Measurements from ENCODE around the gene MEOX1. TPM values are rescaled to one million over a fixed set of nuclear protein-coding genes. Genes with fewer than 3 reads are reported as not detected.

MEOX1 gene
- total and polyA plus RNA-seq, 9 donors, result 0.22 to 7.7 (median 1.2) TPM; not detected in 1

DNA sequence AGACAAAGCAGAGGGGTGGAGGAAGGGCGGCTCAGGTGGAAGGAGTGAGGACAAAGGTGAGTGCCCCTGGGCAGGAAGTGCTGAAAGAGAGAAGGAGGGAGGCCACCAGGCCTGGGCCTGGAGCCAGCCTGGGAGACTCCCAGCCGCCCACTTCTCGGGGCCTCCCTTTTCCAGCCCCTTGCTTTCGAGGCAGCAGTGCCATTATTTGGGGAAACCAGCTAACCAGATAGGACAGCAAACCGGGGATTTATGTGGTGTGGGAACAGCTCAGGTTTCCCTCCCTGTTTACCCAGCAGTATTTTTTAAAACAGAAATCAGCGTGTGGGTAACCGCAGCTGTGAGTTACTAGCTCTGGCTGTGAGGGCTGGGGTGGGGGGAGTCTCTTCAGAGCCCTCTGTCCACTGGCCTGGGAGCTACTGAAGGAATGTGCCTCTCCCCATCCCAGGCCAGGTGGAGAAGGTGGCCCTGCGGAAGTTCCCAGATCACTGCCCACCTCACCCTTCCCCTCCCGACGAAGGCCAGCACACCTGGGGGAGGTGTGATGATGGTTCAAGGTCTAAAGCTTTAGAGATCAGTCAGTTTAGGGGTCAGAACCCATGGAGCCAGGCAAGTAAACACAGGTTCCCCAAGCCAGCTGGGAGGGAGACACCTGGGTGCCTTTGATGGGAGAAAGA, 8.4 kb upstream of the MEOX1 start:
- intact Hi-C loops (cut with DNase I), result no loop called here
- Histone ChIP-seq H3K27me3 (no peaks in the 10 kb centered on the region), H3K4me3 (no peak overlapping the region), H3K4me1 (ENCODE audit: insufficient read depth) (no peaks in the 10 kb centered on the region), H3K36me3 (no peaks in the 10 kb centered on the region), H3K27ac (no peak overlapping the region), H3K9me3 (no peaks in the 10 kb centered on the region)
- DNase-seq, result no peak
- WGBS, 3 donors, result 41 to 59% (median 51%) methylated on average over 10 of the region's 10 CpGs
- no peak for TF ChIP-seq EP300 (IDR thresholded peaks at IDR 0.05)
- no peak for TF ChIP-seq POLR2A (IDR thresholded peaks at IDR 0.05)
- TF ChIP-seq, protein P1, sequence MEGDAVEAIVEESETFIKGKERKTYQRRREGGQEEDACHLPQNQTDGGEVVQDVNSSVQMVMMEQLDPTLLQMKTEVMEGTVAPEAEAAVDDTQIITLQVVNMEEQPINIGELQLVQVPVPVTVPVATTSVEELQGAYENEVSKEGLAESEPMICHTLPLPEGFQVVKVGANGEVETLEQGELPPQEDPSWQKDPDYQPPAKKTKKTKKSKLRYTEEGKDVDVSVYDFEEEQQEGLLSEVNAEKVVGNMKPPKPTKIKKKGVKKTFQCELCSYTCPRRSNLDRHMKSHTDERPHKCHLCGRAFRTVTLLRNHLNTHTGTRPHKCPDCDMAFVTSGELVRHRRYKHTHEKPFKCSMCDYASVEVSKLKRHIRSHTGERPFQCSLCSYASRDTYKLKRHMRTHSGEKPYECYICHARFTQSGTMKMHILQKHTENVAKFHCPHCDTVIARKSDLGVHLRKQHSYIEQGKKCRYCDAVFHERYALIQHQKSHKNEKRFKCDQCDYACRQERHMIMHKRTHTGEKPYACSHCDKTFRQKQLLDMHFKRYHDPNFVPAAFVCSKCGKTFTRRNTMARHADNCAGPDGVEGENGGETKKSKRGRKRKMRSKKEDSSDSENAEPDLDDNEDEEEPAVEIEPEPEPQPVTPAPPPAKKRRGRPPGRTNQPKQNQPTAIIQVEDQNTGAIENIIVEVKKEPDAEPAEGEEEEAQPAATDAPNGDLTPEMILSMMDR (IDR thresholded peaks at IDR 0.05), result no peak

DNA sequence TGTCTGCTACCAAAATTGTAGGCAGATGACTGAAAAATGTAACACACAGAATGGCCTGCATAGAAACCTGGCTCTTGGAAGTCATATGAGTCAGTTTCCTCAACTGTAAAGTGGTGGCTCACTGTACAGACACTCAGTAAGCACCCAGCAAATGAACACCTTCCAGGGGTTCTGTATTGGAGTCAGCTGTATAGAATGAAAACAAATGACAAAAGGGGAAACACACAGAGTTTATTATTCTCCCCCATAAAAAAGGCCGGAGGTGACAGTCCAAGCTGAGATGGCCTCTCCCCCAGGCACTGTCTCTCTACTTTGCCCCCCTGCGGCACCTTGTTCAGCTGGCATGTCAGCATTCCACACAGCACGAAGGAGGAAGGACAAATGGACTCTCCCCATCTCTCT, 6.2 kb upstream of the MEOX1 start:
- intact Hi-C loops (cut with DNase I), result no loop called here
- Histone ChIP-seq H3K27me3 (no peaks in the 10 kb centered on the region), H3K9me3 (no peaks in the 10 kb centered on the region), H3K4me3 (no peak overlapping the region), H3K36me3 (no peaks in the 10 kb centered on the region), H3K4me1 (ENCODE audit: insufficient read depth) (no peaks in the 10 kb centered on the region), H3K27ac (no peak overlapping the region)
- TF ChIP-seq POLR2A (IDR thresholded peaks at IDR 0.05), result no peak
- TF ChIP-seq EP300 (IDR thresholded peaks at IDR 0.05), result no peak
- TF ChIP-seq, protein P1 (IDR thresholded peaks at IDR 0.05), result no peak
- DNase-seq, result no peak
- 89 to 91% (median 90%) methylated on average over 3 of the region's 3 CpGs for WGBS, 3 donors

DNA sequence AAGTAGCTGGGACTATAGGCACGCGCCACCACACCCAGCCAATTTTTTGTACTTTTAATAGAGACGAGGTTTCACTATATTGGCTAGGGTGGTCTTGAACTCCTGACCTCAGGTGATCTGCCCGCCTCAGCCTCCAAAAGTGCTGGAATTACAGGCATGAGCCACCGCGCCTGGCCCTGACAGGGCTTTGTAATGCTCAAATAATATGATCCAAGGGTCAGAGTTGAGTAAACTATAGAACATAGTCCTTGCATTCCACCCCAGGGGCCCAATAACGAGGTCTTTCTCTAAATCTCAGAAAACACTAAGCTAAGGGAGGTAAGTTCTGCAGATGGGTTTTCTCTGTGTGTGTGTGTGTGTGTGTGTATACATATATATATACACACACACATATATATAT, 5.8 kb upstream of the MEOX1 start:
- 86 to 90% (median 86%) methylated on average over 7 of the region's 7 CpGs for WGBS, 3 donors
- DNase-seq, result no peak
- H3K9me3 ChIP-seq, result no peaks in the 10 kb centered on the region
- H3K4me1 ChIP-seq (ENCODE audit: insufficient read depth), result no peaks in the 10 kb centered on the region
- TF ChIP-seq, protein P1 (IDR thresholded peaks at IDR 0.05), result no peak
- TF ChIP-seq EP300 (IDR thresholded peaks at IDR 0.05) (no peak), POLR2A (IDR thresholded peaks at IDR 0.05) (no peak)
- no peak overlapping the region for H3K4me3 ChIP-seq
- no peaks in the 10 kb centered on the region for H3K36me3 ChIP-seq
- H3K27me3 ChIP-seq, result no peaks in the 10 kb centered on the region
- intact Hi-C loops (cut with DNase I), result no loop called here
- H3K27ac ChIP-seq, result no peak overlapping the region

DNA sequence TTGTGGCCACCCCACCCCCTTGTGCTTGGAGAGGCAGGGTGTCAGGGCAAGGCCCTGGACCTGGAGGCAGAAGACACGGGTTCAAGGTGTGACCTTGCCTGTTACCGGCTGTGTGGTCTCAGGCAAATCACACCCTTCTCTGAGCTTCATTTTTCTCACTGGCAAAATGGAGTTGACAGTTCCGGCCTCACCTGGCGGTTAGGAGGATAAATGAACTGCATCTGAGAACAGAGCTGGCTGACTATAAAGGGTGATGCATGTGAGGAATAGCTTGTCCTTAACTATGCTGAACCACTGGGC, 4.2 kb upstream of the MEOX1 start:
- Histone ChIP-seq H3K4me1 (ENCODE audit: insufficient read depth) (no peaks in the 10 kb centered on the region), H3K27ac (no peak overlapping the region), H3K36me3 (no peaks in the 10 kb centered on the region), H3K27me3 (no peaks in the 10 kb centered on the region), H3K9me3 (no peaks in the 10 kb centered on the region), H3K4me3 (no peak overlapping the region)
- WGBS, 3 donors, result 81 to 89% (median 85%) methylated on average over 4 of the region's 4 CpGs
- TF ChIP-seq, protein P1 (IDR thresholded peaks at IDR 0.05), result no peak
- TF ChIP-seq EP300 (IDR thresholded peaks at IDR 0.05) (no peak), POLR2A (IDR thresholded peaks at IDR 0.05) (no peak)
- DNase-seq, result no peak
- intact Hi-C loops (cut with DNase I), result no loop called here
